ENCODE measurements around the gene CYP4V2. TPM values are rescaled to one million over a fixed set of nuclear protein-coding genes. Genes with fewer than 3 reads are reported as not detected.
A peak's percentile ranks its signal among the peaks of the same experiment; 100 is the strongest.

The CYP4V2 gene
- total RNA-seq, 1 donor from 2014 or later: 9.1 TPM

GRCh38 chr4:186149872-186150271 is 41.5 kb upstream of the CYP4V2 start:
- H3K79me2 ChIP-seq (ENCODE audit: insufficient read depth, low read length): no peaks in the 10 kb centered on the region
- H3K4me3 Mint-ChIP-seq (ENCODE audit: unreplicated experiment): no peak overlapping the region
- H4K20me1 ChIP-seq (ENCODE audit: insufficient read depth, low read length): no peaks in the 10 kb centered on the region
- H3K9me3 ChIP-seq (ENCODE audit: insufficient read depth, low read depth, low read length): no peaks in the 10 kb centered on the region
- peaks cover 24% of the 10 kb centered on the region for H3K27me3 Mint-ChIP-seq (ENCODE audit: low read depth, unreplicated experiment)
- DNase-seq (ENCODE audit: low read depth): no peak
- FAIRE-seq: no peak
- H3K4me1 ChIP-seq (ENCODE audit: insufficient read depth, low read length): peaks cover 4% of the 10 kb centered on the region
- H3K4me3 ChIP-seq (ENCODE audit: insufficient read depth, low read depth, low read length): no peak overlapping the region
- no peak overlapping the region for H2AFZ ChIP-seq (ENCODE audit: low read depth, low read length)
- H3K9me3 Mint-ChIP-seq (ENCODE audit: unreplicated experiment): no peaks in the 10 kb centered on the region
- no peak for TF ChIP-seq CTCF (IDR thresholded peaks at IDR 0.05; ENCODE audit: insufficient read depth, low read depth, low read length)
- TF ChIP-seq EZH2 (IDR thresholded peaks at IDR 0.05; ENCODE audit: insufficient read depth, low read length): no peak
- H3K36me3 Mint-ChIP-seq (ENCODE audit: low read depth, unreplicated experiment): no peaks in the 10 kb centered on the region
- H3K4me1 Mint-ChIP-seq (ENCODE audit: low read depth, unreplicated experiment): no peaks in the 10 kb centered on the region
- H3K27me3 ChIP-seq (ENCODE audit: insufficient read depth, low read length): no peaks in the 10 kb centered on the region
- no peak overlapping the region for H3K9ac ChIP-seq (ENCODE audit: low read length)
- H3K27ac ChIP-seq (ENCODE audit: low read depth, low read length): no peak overlapping the region
- no peak overlapping the region for H3K27ac Mint-ChIP-seq (ENCODE audit: unreplicated experiment)
- H3K4me2 ChIP-seq (ENCODE audit: low read length): peak overlapping the region; percentile 47
- no peaks in the 10 kb centered on the region for H3K36me3 ChIP-seq (ENCODE audit: insufficient read depth, low read length)

- Histone ChIP-seq H3K4me1 (ENCODE audit: insufficient read depth, low read length) (no peaks in the 10 kb centered on the region), H3K9ac (ENCODE audit: low read length) (no peak overlapping the region), H3K27me3 (ENCODE audit: insufficient read depth, low read length) (no peaks in the 10 kb centered on the region), H4K20me1 (ENCODE audit: insufficient read depth, low read length) (no peaks in the 10 kb centered on the region), H3K36me3 (ENCODE audit: insufficient read depth, low read length) (no peaks in the 10 kb centered on the region), H3K27ac (ENCODE audit: low read depth, low read length) (no peak overlapping the region), H2AFZ (ENCODE audit: low read depth, low read length) (no peak overlapping the region), H3K79me2 (ENCODE audit: insufficient read depth, low read length) (no peaks in the 10 kb centered on the region), H3K4me2 (ENCODE audit: low read length) (no peak overlapping the region), H3K9me3 (ENCODE audit: insufficient read depth, low read depth, low read length) (no peaks in the 10 kb centered on the region), H3K4me3 (ENCODE audit: insufficient read depth, low read depth, low read length) (no peak overlapping the region)
- H3K9me3 Mint-ChIP-seq (ENCODE audit: unreplicated experiment): no peaks in the 10 kb centered on the region
- DNase-seq (ENCODE audit: low read depth): no peak
- H3K27me3 Mint-ChIP-seq (ENCODE audit: low read depth, unreplicated experiment): peaks cover 21% of the 10 kb centered on the region
- H3K36me3 Mint-ChIP-seq (ENCODE audit: low read depth, unreplicated experiment): no peaks in the 10 kb centered on the region
- TF ChIP-seq CTCF (IDR thresholded peaks at IDR 0.05; ENCODE audit: insufficient read depth, low read depth, low read length) (no peak), EZH2 (IDR thresholded peaks at IDR 0.05; ENCODE audit: insufficient read depth, low read length) (no peak)
- H3K4me1 Mint-ChIP-seq (ENCODE audit: low read depth, unreplicated experiment): no peaks in the 10 kb centered on the region
- no peak for FAIRE-seq
- no peak overlapping the region for H3K27ac Mint-ChIP-seq (ENCODE audit: unreplicated experiment)
- no peak overlapping the region for H3K4me3 Mint-ChIP-seq (ENCODE audit: unreplicated experiment)
Measured at GRCh38 chr4:186150926-186151325, 40.4 kb upstream of the CYP4V2 start.

GRCh38 chr4:186151499-186151898 is 39.9 kb upstream of the CYP4V2 start:
- no peak overlapping the region for H2AFZ ChIP-seq (ENCODE audit: low read depth, low read length)
- no peaks in the 10 kb centered on the region for H3K36me3 ChIP-seq (ENCODE audit: insufficient read depth, low read length)
- no peaks in the 10 kb centered on the region for H3K79me2 ChIP-seq (ENCODE audit: insufficient read depth, low read length)
- no peaks in the 10 kb centered on the region for H4K20me1 ChIP-seq (ENCODE audit: insufficient read depth, low read length)
- peaks cover 15% of the 10 kb centered on the region for H3K27me3 Mint-ChIP-seq (ENCODE audit: low read depth, unreplicated experiment)
- no peaks in the 10 kb centered on the region for H3K4me1 ChIP-seq (ENCODE audit: insufficient read depth, low read length)
- no peak overlapping the region for H3K27ac Mint-ChIP-seq (ENCODE audit: unreplicated experiment)
- FAIRE-seq (no peak), DNase-seq (ENCODE audit: low read depth) (no peak)
- no peaks in the 10 kb centered on the region for H3K36me3 Mint-ChIP-seq (ENCODE audit: low read depth, unreplicated experiment)
- H3K9me3 ChIP-seq (ENCODE audit: insufficient read depth, low read depth, low read length): no peaks in the 10 kb centered on the region
- no peaks in the 10 kb centered on the region for H3K27me3 ChIP-seq (ENCODE audit: insufficient read depth, low read length)
- H3K4me3 ChIP-seq (ENCODE audit: insufficient read depth, low read depth, low read length): no peak overlapping the region
- H3K4me1 Mint-ChIP-seq (ENCODE audit: low read depth, unreplicated experiment): no peaks in the 10 kb centered on the region
- TF ChIP-seq EZH2 (IDR thresholded peaks at IDR 0.05; ENCODE audit: insufficient read depth, low read length) (no peak), CTCF (IDR thresholded peaks at IDR 0.05; ENCODE audit: insufficient read depth, low read depth, low read length) (no peak)
- no peak overlapping the region for H3K27ac ChIP-seq (ENCODE audit: low read depth, low read length)
- H3K4me2 ChIP-seq (ENCODE audit: low read length): no peak overlapping the region
- H3K9me3 Mint-ChIP-seq (ENCODE audit: unreplicated experiment): no peaks in the 10 kb centered on the region
- no peak overlapping the region for H3K9ac ChIP-seq (ENCODE audit: low read length)
- no peak overlapping the region for H3K4me3 Mint-ChIP-seq (ENCODE audit: unreplicated experiment)
